GM19239 (cell line): ENCODE results near the gene PQBP1.

ENCODE experiments used
- DNase-seq: peaks from one replicate; pipeline ENCODE4 v3.0.0; 2011; ENCODE audit warnings: low spot score; ENCODE audit not compliant: insufficient read length
- FAIRE-seq: peaks from 2 replicates; lab custom pipeline; 2011; peaks lifted over from hg19 to GRCh38; lab: Jason Lieb, UNC

Gene PQBP1

DNA sequence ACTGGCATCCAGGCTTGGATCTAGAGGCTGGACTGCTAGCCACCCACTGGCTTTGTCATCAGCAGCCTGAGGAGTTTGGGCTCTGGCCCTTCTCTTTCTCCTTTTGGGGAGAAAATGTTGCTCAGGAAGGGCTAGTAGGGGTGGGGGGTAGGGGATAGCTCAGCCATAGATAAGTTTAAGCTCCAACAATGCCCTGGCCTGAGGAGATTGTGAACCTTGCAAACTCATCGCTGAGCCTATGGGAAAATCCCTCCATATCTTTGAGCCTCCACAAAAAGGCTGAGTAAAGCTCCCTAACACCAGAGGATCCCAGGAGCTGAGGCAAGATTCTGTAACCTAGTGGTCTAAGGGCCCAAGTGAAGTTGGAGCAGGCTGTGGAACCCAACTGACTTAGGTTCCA is 50.9 kb downstream of the PQBP1 start:
- FAIRE-seq (no peak), DNase-seq (no peak)
